MM.1S (cell line): ENCODE data around the gene MRNIP.

Experiments
- CTCF ChIP-seq: fragments of 300-600 bp; sonication (generic); IDR thresholded peaks from 2 replicates; pipeline ENCODE4 v1.5.1; 2016; ENCODE audit warnings: antibody characterized with exemption, low read length, mixed read lengths
- EZH2 ChIP-seq: fragments of 300-600 bp; sonication (generic); optimal IDR thresholded peaks from 2 replicates; pipeline ENCODE3; 2017; ENCODE audit warnings: low read depth, mild to moderate bottlenecking, antibody characterized with exemption, low read length, mixed read lengths

DNA sequence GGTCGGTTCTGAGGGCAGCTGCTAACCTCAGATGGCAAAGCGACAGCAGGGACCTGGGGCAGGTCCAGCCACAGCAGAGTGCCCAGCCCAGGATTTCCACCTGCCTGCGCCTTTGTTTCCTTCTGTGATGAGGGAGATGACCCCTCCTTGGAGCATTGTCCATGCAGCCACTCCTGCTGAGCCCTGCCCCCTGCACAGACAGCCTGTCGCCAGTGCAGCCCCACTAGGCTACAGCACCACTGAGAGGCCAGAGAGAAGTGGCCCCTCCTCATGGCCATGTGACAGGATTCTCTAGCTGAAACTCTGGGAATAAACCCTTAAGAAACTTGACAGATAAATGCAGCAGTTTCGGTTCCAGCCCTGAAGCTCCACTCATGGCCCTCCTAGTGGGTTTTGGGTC, 10.5 kb upstream of the MRNIP start:
- TF ChIP-seq CTCF = no peak
- no peak for TF ChIP-seq EZH2
